ENCODE results near the gene GRK5. TPM values are rescaled to one million over a fixed set of nuclear protein-coding genes. Genes with fewer than 3 reads are reported as not detected.
A peak's percentile ranks its signal among the peaks of the same experiment; 100 is the strongest.

The GRK5 gene
- total and polyA plus RNA-seq, 9 of the 15 experiments (the other 6 are each of a cell fraction or from before 2014, with no cell fraction given) = 0.46 to 0.83 (median 0.67) TPM; not detected in 2

DNA sequence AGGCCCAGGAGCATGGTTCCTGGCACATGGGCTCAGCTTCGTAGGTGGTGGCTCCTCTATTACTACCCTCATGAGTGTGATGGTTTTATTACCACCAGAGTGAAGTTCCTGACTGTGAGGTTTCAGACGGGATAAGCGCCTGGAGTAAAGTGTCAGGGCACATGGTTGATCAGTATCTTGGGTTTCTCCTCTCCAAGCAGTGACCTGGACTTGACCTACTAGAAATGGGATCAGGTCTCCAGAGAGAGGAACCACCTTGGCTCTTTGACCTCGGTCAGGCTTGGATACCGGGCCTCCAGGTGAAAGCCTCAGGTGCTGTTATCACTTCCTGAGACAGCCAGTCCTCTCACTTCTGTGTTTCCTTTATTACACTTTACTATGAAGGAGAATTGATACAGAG, 67.7 kb downstream of the GRK5 start:
- ChIA-PET POLR2A (no interaction called here), CTCF (ENCODE audit: low intra/inter-chr PET ratio) (no interaction called here)
- in situ Hi-C loops (cut with MboI) (no loop called here), intact Hi-C loops (cut with micrococcal nuclease) (no loop called here)
- ATAC-seq (no peak), DNase-seq (ENCODE audit: extremely low read depth in 1 of 4, low spot score in 3 of 4) (no peak), FAIRE-seq (no peak)
- H3K4me2 ChIP-seq (ENCODE audit: insufficient read depth, low read length) = no peak overlapping the region
- 21% methylated on average over 3 of the region's 5 CpGs for WGBS (ENCODE audit: insufficient coverage, low coverage, missing lambda C conversion rate)
- no peak overlapping the region for H3K9ac ChIP-seq (ENCODE audit: insufficient read depth in 1 of 2, low read depth in 2 of 2, low read length in 2 of 2)
- no peaks in the 10 kb centered on the region for H3K36me3 ChIP-seq (ENCODE audit: control insufficient read depth, insufficient read depth, low read length)
- H2AFZ ChIP-seq (ENCODE audit: low read depth, low read length) = no peak overlapping the region
- no peak overlapping the region for H3K4me3 ChIP-seq
- no peaks in the 10 kb centered on the region for H4K20me1 ChIP-seq (replicated peaks; ENCODE audit: control insufficient read depth, insufficient read depth, low read length)
- peaks cover 14 to 29% of the 10 kb centered on the region in 2 experiments for H3K4me1 ChIP-seq (replicated peaks in 1 of 2; ENCODE audit: control insufficient read depth in 2 of 2, insufficient read depth in 2 of 2, low read length in 2 of 2)
- no peak overlapping the region for H3K27ac ChIP-seq (ENCODE audit: extremely low read depth, low read depth, low read length)
- H3K9me1 ChIP-seq (ENCODE audit: control insufficient read depth, insufficient read depth, low read length) = no peaks in the 10 kb centered on the region
- no peaks in the 10 kb centered on the region for H3K79me2 ChIP-seq (ENCODE audit: control insufficient read depth, insufficient read depth, low read length)
- H3K9me3 ChIP-seq (replicated peaks; ENCODE audit: control insufficient read depth, insufficient read depth, low read depth, low read length) = no peaks in the 10 kb centered on the region
- BruUV-seq (replicated peaks) = no TSS peak
- no peaks in the 10 kb centered on the region; a peak in 1 of 5 replicates for H3K27me3 ChIP-seq (ENCODE audit: control insufficient read depth in 2 of 2, insufficient read depth in 2 of 2, low read length in 2 of 2)
- TF ChIP-seq, protein P1, sequence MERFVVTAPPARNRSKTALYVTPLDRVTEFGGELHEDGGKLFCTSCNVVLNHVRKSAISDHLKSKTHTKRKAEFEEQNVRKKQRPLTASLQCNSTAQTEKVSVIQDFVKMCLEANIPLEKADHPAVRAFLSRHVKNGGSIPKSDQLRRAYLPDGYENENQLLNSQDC (CRISPR knock-in tag; IDR thresholded peaks at IDR 0.05) = no peak
- TF ChIP-seq MED1 (CRISPR knock-in tag; IDR thresholded peaks at IDR 0.05; ENCODE audit: borderline replicate concordance) = no peak
- TF ChIP-seq, protein P2, sequence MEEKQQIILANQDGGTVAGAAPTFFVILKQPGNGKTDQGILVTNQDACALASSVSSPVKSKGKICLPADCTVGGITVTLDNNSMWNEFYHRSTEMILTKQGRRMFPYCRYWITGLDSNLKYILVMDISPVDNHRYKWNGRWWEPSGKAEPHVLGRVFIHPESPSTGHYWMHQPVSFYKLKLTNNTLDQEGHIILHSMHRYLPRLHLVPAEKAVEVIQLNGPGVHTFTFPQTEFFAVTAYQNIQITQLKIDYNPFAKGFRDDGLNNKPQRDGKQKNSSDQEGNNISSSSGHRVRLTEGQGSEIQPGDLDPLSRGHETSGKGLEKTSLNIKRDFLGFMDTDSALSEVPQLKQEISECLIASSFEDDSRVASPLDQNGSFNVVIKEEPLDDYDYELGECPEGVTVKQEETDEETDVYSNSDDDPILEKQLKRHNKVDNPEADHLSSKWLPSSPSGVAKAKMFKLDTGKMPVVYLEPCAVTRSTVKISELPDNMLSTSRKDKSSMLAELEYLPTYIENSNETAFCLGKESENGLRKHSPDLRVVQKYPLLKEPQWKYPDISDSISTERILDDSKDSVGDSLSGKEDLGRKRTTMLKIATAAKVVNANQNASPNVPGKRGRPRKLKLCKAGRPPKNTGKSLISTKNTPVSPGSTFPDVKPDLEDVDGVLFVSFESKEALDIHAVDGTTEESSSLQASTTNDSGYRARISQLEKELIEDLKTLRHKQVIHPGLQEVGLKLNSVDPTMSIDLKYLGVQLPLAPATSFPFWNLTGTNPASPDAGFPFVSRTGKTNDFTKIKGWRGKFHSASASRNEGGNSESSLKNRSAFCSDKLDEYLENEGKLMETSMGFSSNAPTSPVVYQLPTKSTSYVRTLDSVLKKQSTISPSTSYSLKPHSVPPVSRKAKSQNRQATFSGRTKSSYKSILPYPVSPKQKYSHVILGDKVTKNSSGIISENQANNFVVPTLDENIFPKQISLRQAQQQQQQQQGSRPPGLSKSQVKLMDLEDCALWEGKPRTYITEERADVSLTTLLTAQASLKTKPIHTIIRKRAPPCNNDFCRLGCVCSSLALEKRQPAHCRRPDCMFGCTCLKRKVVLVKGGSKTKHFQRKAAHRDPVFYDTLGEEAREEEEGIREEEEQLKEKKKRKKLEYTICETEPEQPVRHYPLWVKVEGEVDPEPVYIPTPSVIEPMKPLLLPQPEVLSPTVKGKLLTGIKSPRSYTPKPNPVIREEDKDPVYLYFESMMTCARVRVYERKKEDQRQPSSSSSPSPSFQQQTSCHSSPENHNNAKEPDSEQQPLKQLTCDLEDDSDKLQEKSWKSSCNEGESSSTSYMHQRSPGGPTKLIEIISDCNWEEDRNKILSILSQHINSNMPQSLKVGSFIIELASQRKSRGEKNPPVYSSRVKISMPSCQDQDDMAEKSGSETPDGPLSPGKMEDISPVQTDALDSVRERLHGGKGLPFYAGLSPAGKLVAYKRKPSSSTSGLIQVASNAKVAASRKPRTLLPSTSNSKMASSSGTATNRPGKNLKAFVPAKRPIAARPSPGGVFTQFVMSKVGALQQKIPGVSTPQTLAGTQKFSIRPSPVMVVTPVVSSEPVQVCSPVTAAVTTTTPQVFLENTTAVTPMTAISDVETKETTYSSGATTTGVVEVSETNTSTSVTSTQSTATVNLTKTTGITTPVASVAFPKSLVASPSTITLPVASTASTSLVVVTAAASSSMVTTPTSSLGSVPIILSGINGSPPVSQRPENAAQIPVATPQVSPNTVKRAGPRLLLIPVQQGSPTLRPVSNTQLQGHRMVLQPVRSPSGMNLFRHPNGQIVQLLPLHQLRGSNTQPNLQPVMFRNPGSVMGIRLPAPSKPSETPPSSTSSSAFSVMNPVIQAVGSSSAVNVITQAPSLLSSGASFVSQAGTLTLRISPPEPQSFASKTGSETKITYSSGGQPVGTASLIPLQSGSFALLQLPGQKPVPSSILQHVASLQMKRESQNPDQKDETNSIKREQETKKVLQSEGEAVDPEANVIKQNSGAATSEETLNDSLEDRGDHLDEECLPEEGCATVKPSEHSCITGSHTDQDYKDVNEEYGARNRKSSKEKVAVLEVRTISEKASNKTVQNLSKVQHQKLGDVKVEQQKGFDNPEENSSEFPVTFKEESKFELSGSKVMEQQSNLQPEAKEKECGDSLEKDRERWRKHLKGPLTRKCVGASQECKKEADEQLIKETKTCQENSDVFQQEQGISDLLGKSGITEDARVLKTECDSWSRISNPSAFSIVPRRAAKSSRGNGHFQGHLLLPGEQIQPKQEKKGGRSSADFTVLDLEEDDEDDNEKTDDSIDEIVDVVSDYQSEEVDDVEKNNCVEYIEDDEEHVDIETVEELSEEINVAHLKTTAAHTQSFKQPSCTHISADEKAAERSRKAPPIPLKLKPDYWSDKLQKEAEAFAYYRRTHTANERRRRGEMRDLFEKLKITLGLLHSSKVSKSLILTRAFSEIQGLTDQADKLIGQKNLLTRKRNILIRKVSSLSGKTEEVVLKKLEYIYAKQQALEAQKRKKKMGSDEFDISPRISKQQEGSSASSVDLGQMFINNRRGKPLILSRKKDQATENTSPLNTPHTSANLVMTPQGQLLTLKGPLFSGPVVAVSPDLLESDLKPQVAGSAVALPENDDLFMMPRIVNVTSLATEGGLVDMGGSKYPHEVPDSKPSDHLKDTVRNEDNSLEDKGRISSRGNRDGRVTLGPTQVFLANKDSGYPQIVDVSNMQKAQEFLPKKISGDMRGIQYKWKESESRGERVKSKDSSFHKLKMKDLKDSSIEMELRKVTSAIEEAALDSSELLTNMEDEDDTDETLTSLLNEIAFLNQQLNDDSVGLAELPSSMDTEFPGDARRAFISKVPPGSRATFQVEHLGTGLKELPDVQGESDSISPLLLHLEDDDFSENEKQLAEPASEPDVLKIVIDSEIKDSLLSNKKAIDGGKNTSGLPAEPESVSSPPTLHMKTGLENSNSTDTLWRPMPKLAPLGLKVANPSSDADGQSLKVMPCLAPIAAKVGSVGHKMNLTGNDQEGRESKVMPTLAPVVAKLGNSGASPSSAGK (IDR thresholded peaks at IDR 0.05) = peak; percentile 30; the same call in 1 of the 2 replicates
- no peak for TF ChIP-seq XRCC4 (IDR thresholded peaks at IDR 0.05; ENCODE audit: extremely low read depth, insufficient read depth, insufficient read length)
- no peak for TF ChIP-seq ZNF384 (IDR thresholded peaks at IDR 0.05; ENCODE audit: low read depth, low read length)
- TF ChIP-seq, protein P3, sequence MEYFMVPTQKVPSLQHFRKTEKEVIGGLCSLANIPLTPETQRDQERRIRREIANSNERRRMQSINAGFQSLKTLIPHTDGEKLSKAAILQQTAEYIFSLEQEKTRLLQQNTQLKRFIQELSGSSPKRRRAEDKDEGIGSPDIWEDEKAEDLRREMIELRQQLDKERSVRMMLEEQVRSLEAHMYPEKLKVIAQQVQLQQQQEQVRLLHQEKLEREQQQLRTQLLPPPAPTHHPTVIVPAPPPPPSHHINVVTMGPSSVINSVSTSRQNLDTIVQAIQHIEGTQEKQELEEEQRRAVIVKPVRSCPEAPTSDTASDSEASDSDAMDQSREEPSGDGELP (CRISPR knock-in tag; IDR thresholded peaks at IDR 0.05; ENCODE audit: borderline replicate concordance) = no peak
- peak; percentile 21; the same call in 1 of the 2 replicates for TF ChIP-seq L3MBTL2 (IDR thresholded peaks at IDR 0.05)
- TF ChIP-seq, protein P4, sequence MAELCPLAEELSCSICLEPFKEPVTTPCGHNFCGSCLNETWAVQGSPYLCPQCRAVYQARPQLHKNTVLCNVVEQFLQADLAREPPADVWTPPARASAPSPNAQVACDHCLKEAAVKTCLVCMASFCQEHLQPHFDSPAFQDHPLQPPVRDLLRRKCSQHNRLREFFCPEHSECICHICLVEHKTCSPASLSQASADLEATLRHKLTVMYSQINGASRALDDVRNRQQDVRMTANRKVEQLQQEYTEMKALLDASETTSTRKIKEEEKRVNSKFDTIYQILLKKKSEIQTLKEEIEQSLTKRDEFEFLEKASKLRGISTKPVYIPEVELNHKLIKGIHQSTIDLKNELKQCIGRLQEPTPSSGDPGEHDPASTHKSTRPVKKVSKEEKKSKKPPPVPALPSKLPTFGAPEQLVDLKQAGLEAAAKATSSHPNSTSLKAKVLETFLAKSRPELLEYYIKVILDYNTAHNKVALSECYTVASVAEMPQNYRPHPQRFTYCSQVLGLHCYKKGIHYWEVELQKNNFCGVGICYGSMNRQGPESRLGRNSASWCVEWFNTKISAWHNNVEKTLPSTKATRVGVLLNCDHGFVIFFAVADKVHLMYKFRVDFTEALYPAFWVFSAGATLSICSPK (IDR thresholded peaks at IDR 0.05; ENCODE audit: borderline replicate concordance) = no peak

Measured in K562 (cell line).